ENCODE measurements around the gene PAWR. TPM values are rescaled to one million over a fixed set of nuclear protein-coding genes. Genes with fewer than 3 reads are reported as not detected.

PAWR gene
- total and polyA plus RNA-seq, 2 donors (not counting 3 experiments of a cell fraction or from before 2014, with no cell fraction given), result 18.3 to 154 TPM

DNA sequence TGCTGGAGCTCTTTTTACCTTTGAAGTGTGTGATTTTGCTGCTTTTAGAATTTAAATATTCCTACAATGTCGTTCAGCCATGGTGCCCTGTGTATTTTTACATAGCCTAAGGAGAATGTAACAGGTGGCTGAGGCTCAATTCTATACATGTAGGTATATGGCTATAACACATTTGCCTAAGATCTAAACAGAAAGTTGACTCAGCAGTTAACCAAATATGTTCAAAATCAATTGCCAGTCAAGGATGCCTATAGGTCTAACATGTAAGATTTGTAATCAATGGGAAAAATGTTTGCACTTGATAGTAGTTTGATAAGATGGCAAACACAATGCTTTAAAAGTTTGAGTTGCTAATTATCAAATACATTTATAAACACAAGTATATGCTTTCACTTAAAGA lies 8.2 kb downstream of the PAWR start:
- DNase-seq (ENCODE audit: low read depth, low spot score) (no peak), FAIRE-seq (no peak)
- TF ChIP-seq POLR2A (IDR thresholded peaks at IDR 0.05; ENCODE audit: low read depth, low read length) (no peak), MYC (IDR thresholded peaks at IDR 0.05; ENCODE audit: low read depth, low read length) (no peak), GATA2 (IDR thresholded peaks at IDR 0.05; ENCODE audit: insufficient read depth, insufficient read length, low read depth, low read length) (no peak)
- TF ChIP-seq, protein P1, sequence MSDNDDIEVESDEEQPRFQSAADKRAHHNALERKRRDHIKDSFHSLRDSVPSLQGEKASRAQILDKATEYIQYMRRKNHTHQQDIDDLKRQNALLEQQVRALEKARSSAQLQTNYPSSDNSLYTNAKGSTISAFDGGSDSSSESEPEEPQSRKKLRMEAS (IDR thresholded peaks at IDR 0.05; ENCODE audit: insufficient read depth, insufficient read length), result no peak
- POLR2A ChIA-PET, result no interaction called here
- no peak overlapping the region for H3K4me2 ChIP-seq (ENCODE audit: insufficient read depth, low read length)
- peaks cover 45% of the 10 kb centered on the region for H3K4me1 ChIP-seq (ENCODE audit: control insufficient read depth, extremely low read depth, insufficient read depth, low read length)
- H3K27me3 ChIP-seq (ENCODE audit: control insufficient read depth in 2 of 2, insufficient read depth in 2 of 2, low read length in 2 of 2), result no peaks in the 10 kb centered on the region
- H3K9me3 ChIP-seq (replicated peaks; ENCODE audit: control insufficient read depth, insufficient read depth, low read length), result no peaks in the 10 kb centered on the region
- H3K9me1 ChIP-seq (replicated peaks; ENCODE audit: control insufficient read depth, extremely low read depth, insufficient read depth, low read length), result no peaks in the 10 kb centered on the region
- H4K20me1 ChIP-seq (replicated peaks; ENCODE audit: control insufficient read depth, extremely low read depth, insufficient read depth, low read length), result peaks cover 4% of the 10 kb centered on the region
- CTCF ChIA-PET, result interaction anchor here (1.9 kb wide), 1 partner anchor 11 kb away, joined by 5 read pairs; no protein-coding TSS in a partner anchor
- no peak overlapping the region for H2AFZ ChIP-seq (ENCODE audit: low read depth, low read length)
- BruUV-seq (replicated peaks), result no TSS peak
- dilution Hi-C loops (cut with MboI; ENCODE audit: extremely low pct_ligation_motif_present, low sequenced_read_pairs), result no loop called here
- H3K36me3 ChIP-seq (ENCODE audit: control insufficient read depth in 2 of 2, extremely low read depth in 1 of 2, insufficient read depth in 2 of 2, low read length in 2 of 2), result no peaks in the 10 kb centered on the region
- H3K79me2 ChIP-seq (ENCODE audit: control insufficient read depth, insufficient read depth, low read length), result peaks cover 100% of the 10 kb centered on the region
- intact Hi-C loops (cut with micrococcal nuclease), result no loop called here
- no peak overlapping the region for H3K27ac ChIP-seq (ENCODE audit: insufficient read depth, low read depth, low read length)
- H3K4me3 ChIP-seq (replicated peaks in 1 of 3; ENCODE audit: insufficient read depth in 1 of 3, low read depth in 1 of 3, low read length in 3 of 3), result no peak overlapping the region
- H3K9ac ChIP-seq (replicated peaks; ENCODE audit: extremely low read depth, insufficient read depth, low read length), result no peak overlapping the region

DNA sequence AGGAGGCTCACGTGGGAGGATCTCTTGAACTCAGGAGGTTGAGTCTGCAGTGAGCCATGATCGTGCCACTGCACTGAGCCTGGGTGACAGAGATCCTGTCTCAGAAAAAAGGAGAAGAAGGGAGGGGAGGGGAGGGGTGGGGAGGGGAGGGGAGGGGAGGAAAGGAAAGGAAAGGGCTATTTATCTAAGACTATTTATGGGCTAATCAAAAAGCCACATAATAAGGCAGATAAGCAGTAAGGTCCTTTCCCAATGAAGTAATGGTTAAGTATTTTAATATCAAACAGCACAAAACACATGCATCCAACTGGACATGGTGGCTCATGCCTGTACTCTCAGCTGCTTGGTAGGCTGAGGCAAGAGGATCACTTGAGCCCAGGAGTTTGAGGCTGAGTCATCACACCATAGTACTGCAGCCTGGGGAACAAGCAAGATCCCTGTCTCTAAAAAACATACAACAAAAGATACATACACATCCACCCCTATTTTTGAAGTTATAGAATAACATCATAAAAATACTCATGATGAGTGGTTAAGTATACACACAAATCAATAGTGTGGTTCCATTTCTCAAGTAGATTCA lies 9.7 kb downstream of the PAWR start:
- DNase-seq (ENCODE audit: low read depth, low spot score) (peak; percentile 33), FAIRE-seq (peak; percentile 61)
- dilution Hi-C loops (cut with MboI; ENCODE audit: extremely low pct_ligation_motif_present, low sequenced_read_pairs) (no loop called here), intact Hi-C loops (cut with micrococcal nuclease) (no loop called here)
- Histone ChIP-seq H3K27me3 (ENCODE audit: control insufficient read depth in 2 of 2, insufficient read depth in 2 of 2, low read length in 2 of 2) (no peaks in the 10 kb centered on the region), H3K9me3 (replicated peaks; ENCODE audit: control insufficient read depth, insufficient read depth, low read length) (no peaks in the 10 kb centered on the region), H3K27ac (ENCODE audit: insufficient read depth, low read depth, low read length) (no peak overlapping the region), H3K36me3 (ENCODE audit: control insufficient read depth in 2 of 2, extremely low read depth in 1 of 2, insufficient read depth in 2 of 2, low read length in 2 of 2) (no peaks in the 10 kb centered on the region), H2AFZ (ENCODE audit: low read depth, low read length) (no peak overlapping the region), H3K4me1 (ENCODE audit: control insufficient read depth, extremely low read depth, insufficient read depth, low read length) (peaks cover 31% of the 10 kb centered on the region), H4K20me1 (replicated peaks; ENCODE audit: control insufficient read depth, extremely low read depth, insufficient read depth, low read length) (peaks cover 11% of the 10 kb centered on the region), H3K4me3 (replicated peaks in 1 of 3; ENCODE audit: insufficient read depth in 1 of 3, low read depth in 1 of 3, low read length in 3 of 3) (no peak overlapping the region), H3K9ac (replicated peaks; ENCODE audit: extremely low read depth, insufficient read depth, low read length) (no peak overlapping the region), H3K4me2 (ENCODE audit: insufficient read depth, low read length) (no peak overlapping the region), H3K79me2 (ENCODE audit: control insufficient read depth, insufficient read depth, low read length) (peaks cover 100% of the 10 kb centered on the region), H3K9me1 (replicated peaks; ENCODE audit: control insufficient read depth, extremely low read depth, insufficient read depth, low read length) (no peaks in the 10 kb centered on the region)
- ChIA-PET CTCF (interaction anchor here (1.8 kb wide), 1 partner anchor 8 kb away, joined by 5 read pairs; no protein-coding TSS in a partner anchor), POLR2A (no interaction called here)
- BruUV-seq (replicated peaks), result no TSS peak
- TF ChIP-seq JUN (IDR thresholded peaks at IDR 0.05; ENCODE audit: borderline replicate concordance, insufficient read depth, insufficient read length, low read depth), result no peak
- TF ChIP-seq FOS (IDR thresholded peaks at IDR 0.05; ENCODE audit: borderline replicate concordance, insufficient read depth, low read length), result peak; percentile 18

Measured in endothelial cell of umbilical vein (primary cell).